GM12892 (cell line): Measurements from ENCODE around the gene ARFGEF3.
"Not testable (repeated sequence)": the region's sequence is repeated elsewhere in the genome, so short reads cannot be mapped to it uniquely, and the experiment has no call there.

ENCODE experiments used
- POLR2A ChIP-seq: IDR thresholded peaks from 2 replicates; pipeline ENCODE4 v1.6.1; 2011; ENCODE audit warnings: low read depth, low read length, control low read depth
- TAF1 ChIP-seq: IDR thresholded peaks from 2 replicates; pipeline ENCODE4 v1.6.1; 2011; ENCODE audit warnings: low read depth, mild to moderate bottlenecking, control low read depth, low read length, borderline replicate concordance

DNA sequence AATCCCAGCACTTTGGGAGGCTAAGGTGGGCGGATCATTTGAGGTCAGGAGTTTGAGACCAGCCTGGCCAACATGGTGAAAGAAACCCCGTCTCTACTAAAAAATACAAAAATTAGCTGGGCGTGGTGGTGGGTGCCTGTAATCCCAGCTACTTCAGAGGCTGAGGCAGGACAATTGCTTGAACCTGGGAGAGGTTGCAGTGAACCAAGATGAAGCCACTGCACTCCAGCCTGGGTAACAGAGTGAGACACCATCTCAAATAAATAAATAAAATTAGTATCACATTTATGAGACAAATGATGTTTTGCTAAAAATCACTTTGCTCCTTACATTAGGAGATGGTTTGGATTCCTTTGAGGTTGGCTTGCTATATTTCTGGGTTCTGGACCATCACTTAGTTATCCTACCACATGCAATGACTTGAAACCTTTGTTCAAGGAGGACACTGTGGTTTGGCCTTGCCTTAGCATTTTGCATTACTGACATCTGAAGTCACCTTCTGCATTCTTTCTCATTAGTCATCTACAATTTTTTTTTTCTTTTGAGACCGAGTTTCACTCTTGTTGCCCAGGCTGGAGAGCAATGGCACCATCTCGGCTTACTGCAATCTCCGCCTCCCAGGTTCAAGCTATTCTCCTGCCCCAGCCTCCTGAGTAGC lies 126.8 kb downstream of the ARFGEF3 start:
- TF ChIP-seq POLR2A, TAF1: not testable (repeated sequence)
